Measurements from ENCODE around the gene FCN2.

Gene FCN2

DNA sequence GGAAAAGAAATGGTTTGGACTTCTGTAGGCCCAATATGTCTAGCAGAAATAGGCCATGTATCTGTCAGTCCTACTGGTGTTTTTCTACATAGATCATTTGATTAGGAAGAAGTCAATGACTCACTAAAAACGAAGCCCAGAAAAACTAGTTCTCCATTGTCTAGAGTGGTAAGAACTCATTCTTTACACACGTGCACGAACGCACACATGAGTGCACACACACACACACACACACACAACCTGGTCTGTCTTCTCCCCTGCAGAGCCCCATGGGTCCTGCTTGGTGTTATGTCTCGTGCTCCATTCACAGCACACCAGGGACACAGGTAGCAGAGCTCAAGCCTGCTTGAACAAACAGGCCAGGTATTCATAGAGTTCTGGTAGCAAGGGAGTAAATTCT is 52.0 kb downstream of the FCN2 start:
- no peak for DNase-seq (ENCODE audit: low read depth)

GRCh38 chr9:134933076-134933659 is 52.6 kb downstream of the FCN2 start:
- DNase-seq (ENCODE audit: low read depth): no peak

GRCh38 chr9:134935056-134935640 is 54.5 kb downstream of the FCN2 start:
- no peak for DNase-seq (ENCODE audit: low read depth)

DNA sequence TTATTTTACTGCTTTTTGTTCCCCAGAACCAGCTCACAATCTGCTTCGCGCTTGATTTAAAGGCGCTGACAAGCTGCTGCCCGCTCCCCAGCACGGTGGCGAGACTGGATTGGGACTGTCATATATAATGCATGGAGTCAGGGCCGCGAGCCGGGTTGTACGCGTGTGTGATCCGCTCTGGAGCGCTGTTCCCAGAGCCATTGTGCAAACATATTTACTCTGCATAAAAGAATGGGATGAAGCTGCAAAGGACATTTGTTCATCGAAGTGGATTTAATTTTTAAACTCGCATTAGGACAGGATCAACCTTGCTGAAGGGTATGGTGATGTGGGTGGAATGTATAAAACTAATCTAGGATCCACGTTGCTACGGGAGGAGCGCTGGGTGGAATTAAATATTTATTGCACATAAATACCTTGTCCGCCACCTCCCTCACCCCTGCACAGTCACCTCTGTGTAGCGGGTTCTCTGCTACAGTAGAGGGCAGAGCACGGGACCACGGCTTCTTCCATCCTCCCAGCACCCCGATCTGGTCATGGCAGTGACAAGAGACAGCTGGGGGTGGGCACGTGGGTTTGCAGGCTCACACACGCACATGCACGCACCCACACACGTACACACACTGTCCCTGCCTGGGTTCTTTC is 55.2 kb downstream of the FCN2 start:
- no peak for DNase-seq (ENCODE audit: low read depth)

DNA sequence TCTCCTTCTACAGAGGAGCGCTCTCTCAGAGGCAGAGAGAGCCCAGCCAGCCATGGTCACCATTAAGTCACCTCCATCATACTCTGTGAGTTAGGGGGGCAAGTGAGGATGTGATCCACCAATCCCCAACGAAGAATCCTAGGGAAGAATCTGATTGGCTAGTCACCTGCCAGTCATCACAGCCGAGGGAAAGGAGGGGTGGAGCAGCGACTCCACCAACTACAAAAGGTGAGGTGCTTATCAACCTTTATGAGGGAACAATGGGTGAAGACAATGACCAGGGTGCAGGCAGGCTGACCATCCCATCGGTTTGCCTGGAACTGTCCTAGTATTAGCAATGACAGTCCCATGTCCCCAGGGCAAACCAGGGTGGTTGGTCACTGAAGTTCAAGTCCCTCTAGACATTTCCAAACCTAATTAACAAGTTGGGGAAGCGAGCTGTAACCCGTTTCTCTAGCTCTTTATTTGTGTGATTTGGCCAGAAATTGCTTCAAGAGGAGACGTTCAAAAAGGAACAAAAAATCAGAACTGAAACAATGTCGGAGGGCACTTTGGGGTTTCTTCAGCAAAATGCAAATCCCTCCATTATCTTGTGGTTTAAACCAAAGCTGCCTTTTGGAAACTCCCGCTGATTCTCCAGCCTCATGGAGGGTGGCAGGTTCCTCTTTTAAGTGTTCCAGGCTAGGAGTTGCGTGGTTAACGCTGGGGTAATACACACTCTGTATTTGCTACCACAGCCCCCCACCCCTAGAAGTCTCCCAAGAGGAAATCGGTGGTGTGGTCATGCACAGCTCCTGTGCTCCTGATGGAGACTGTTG is 55.9 kb downstream of the FCN2 start:
- no peak for DNase-seq (ENCODE audit: low read depth)
